ENCODE measurements around the gene ACLY. TPM values are rescaled to one million over a fixed set of nuclear protein-coding genes. Genes with fewer than 3 reads are reported as not detected.

The ACLY gene
- total and polyA plus RNA-seq, 2 experiments from 2014 or later, result 119 to 439 TPM

DNA sequence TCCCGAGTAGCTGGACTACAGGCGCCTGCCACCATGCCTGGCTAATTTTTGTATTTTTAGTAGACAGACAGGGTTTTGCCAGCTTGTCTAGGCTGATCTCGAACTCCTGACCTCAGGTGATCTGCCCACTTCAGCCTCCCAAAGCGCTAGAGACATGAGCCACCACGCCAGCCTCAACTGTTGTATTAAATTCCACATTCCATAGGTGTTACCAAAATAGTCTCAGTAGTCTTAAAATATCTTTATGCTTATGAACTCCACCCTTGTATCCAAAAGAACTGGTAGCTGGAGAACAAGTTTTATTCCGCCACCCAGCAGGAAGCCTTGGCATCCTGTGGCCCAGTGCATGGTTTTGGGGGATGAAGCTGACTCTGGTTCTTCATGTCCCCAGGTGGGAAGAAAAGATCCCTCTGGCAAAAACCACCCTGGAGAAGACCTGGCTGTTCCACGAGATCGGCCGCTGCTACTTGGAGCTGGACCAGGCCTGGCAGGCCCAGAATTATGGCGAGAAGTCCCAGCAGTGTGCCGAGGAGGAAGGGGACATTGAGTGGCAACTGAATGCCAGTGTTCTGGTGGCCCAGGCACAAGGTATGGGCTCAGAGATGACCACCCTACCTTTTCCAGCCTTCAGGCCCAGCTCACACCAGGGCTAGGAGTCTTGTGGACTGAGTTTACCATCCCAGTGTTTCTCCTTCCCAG lies 30.2 kb upstream of the ACLY start:
- H3K4me1 Mint-ChIP-seq, result no peaks in the 10 kb centered on the region
- ATAC-seq, result no peak
- no peaks in the 10 kb centered on the region for H3K9me3 Mint-ChIP-seq
- H3K9me2 ChIP-seq (ENCODE audit: insufficient read depth), result no peaks in the 10 kb centered on the region
- no peaks in the 10 kb centered on the region for H3K36me3 Mint-ChIP-seq (ENCODE audit: low read depth)
- H2AFZ ChIP-seq, result no peak overlapping the region
- H3K36me3 ChIP-seq (ENCODE audit: insufficient read depth), result no peaks in the 10 kb centered on the region
- H3K79me2 ChIP-seq (replicated peaks; ENCODE audit: insufficient read depth), result no peaks in the 10 kb centered on the region
- no peak overlapping the region for H3K4me2 ChIP-seq
- H3K4me1 ChIP-seq (ENCODE audit: insufficient read depth), result no peaks in the 10 kb centered on the region
- H3K27me3 Mint-ChIP-seq (ENCODE audit: insufficient read depth, low read depth, poor library complexity), result peaks cover 4% of the 10 kb centered on the region
- H3F3A ChIP-seq (replicated peaks; ENCODE audit: low read depth), result no peaks in the 10 kb centered on the region
- no peak overlapping the region for H3K27ac ChIP-seq (ENCODE audit: low read depth)
- H3K4me3 ChIP-seq, result no peak overlapping the region
- H3K27me3 ChIP-seq (ENCODE audit: insufficient read depth), result no peaks in the 10 kb centered on the region
- DNase-seq (ENCODE audit: low spot score), result no peak
- H3K27ac Mint-ChIP-seq, result no peak overlapping the region
- TF ChIP-seq ZNF114 (CRISPR knock-in tag; IDR thresholded peaks at IDR 0.05) (no peak), POLR2AphosphoS5 (IDR thresholded peaks at IDR 0.05; ENCODE audit: low read depth) (no peak), CREB1 (CRISPR knock-in tag; IDR thresholded peaks at IDR 0.05; ENCODE audit: low read depth) (no peak), EZH2phosphoT487 (IDR thresholded peaks at IDR 0.05; ENCODE audit: unreplicated experiment) (no peak), ZNF331 (CRISPR knock-in tag; IDR thresholded peaks at IDR 0.05; ENCODE audit: low read depth) (no peak), STAT1 (IDR thresholded peaks at IDR 0.05; ENCODE audit: unreplicated experiment) (no peak)
- TF ChIP-seq, protein P1, sequence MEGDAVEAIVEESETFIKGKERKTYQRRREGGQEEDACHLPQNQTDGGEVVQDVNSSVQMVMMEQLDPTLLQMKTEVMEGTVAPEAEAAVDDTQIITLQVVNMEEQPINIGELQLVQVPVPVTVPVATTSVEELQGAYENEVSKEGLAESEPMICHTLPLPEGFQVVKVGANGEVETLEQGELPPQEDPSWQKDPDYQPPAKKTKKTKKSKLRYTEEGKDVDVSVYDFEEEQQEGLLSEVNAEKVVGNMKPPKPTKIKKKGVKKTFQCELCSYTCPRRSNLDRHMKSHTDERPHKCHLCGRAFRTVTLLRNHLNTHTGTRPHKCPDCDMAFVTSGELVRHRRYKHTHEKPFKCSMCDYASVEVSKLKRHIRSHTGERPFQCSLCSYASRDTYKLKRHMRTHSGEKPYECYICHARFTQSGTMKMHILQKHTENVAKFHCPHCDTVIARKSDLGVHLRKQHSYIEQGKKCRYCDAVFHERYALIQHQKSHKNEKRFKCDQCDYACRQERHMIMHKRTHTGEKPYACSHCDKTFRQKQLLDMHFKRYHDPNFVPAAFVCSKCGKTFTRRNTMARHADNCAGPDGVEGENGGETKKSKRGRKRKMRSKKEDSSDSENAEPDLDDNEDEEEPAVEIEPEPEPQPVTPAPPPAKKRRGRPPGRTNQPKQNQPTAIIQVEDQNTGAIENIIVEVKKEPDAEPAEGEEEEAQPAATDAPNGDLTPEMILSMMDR (conservative IDR thresholded peaks at IDR 0.05; ENCODE audit: low read depth in 2 of 2), result no peak
- TF ChIP-seq, protein P2, sequence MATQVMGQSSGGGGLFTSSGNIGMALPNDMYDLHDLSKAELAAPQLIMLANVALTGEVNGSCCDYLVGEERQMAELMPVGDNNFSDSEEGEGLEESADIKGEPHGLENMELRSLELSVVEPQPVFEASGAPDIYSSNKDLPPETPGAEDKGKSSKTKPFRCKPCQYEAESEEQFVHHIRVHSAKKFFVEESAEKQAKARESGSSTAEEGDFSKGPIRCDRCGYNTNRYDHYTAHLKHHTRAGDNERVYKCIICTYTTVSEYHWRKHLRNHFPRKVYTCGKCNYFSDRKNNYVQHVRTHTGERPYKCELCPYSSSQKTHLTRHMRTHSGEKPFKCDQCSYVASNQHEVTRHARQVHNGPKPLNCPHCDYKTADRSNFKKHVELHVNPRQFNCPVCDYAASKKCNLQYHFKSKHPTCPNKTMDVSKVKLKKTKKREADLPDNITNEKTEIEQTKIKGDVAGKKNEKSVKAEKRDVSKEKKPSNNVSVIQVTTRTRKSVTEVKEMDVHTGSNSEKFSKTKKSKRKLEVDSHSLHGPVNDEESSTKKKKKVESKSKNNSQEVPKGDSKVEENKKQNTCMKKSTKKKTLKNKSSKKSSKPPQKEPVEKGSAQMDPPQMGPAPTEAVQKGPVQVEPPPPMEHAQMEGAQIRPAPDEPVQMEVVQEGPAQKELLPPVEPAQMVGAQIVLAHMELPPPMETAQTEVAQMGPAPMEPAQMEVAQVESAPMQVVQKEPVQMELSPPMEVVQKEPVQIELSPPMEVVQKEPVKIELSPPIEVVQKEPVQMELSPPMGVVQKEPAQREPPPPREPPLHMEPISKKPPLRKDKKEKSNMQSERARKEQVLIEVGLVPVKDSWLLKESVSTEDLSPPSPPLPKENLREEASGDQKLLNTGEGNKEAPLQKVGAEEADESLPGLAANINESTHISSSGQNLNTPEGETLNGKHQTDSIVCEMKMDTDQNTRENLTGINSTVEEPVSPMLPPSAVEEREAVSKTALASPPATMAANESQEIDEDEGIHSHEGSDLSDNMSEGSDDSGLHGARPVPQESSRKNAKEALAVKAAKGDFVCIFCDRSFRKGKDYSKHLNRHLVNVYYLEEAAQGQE (IDR thresholded peaks at IDR 0.05; ENCODE audit: unreplicated experiment), result no peak
- TF ChIP-seq, protein P3, sequence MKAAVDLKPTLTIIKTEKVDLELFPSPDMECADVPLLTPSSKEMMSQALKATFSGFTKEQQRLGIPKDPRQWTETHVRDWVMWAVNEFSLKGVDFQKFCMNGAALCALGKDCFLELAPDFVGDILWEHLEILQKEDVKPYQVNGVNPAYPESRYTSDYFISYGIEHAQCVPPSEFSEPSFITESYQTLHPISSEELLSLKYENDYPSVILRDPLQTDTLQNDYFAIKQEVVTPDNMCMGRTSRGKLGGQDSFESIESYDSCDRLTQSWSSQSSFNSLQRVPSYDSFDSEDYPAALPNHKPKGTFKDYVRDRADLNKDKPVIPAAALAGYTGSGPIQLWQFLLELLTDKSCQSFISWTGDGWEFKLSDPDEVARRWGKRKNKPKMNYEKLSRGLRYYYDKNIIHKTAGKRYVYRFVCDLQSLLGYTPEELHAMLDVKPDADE (IDR thresholded peaks at IDR 0.05), result no peak
- H4K20me1 ChIP-seq (replicated peaks; ENCODE audit: insufficient read depth), result no peaks in the 10 kb centered on the region
- H3K4me3 Mint-ChIP-seq, result no peak overlapping the region

Measured in GM23338 (cell line).